DMS153 treated with DMSO at 0.1 percent for 48 hours (cell line): ENCODE measurements around the gene CCDC195.
"Not testable (repeated sequence)": the region's sequence is repeated elsewhere in the genome, so short reads cannot be mapped to it uniquely, and the experiment has no call there.

Source experiments
- DNase-seq: peaks from one replicate; lab custom pipeline; 2025; ENCODE audit not compliant: unreplicated experiment; lab: John Stamatoyannopoulos, UW

The CCDC195 gene

DNA sequence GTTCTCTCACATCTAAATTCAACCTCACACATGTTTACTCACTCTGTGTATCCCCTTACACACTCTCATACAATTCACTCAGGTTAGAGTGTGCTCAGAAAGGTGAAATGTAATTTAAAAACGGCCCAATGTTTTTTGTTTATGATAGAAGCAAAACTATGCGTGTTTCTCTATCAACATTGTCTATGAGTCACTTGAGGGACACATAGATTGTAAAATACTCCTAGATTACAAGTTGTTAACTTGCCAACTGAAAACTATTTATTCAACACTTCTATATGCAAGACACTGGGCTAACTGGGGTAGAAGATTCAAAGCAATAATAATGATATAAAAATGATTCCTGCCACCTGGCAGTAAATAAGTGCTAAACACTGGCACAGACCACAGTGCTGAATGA is 24.6 kb downstream of the CCDC195 start:
- no peak for DNase-seq

DNA sequence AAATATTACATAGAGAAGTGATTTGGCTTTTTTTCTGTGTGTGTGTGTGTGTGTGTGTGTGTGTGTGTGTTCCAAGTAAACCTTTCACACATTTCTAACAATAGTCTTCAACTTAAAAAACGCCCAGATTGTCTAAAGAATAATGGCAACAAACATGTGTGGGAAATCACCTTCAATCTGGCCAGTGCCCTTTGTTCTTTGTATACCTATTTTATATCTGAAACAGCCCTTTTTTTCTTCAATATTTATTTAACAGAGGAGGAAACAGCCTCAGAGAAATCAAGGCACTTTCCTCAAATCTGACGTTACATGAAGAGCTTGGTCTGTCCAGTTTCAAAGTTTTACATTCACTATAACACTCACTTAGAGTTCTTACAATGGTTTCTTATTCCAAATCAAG is 25.3 kb downstream of the CCDC195 start:
- no peak for DNase-seq

DNA sequence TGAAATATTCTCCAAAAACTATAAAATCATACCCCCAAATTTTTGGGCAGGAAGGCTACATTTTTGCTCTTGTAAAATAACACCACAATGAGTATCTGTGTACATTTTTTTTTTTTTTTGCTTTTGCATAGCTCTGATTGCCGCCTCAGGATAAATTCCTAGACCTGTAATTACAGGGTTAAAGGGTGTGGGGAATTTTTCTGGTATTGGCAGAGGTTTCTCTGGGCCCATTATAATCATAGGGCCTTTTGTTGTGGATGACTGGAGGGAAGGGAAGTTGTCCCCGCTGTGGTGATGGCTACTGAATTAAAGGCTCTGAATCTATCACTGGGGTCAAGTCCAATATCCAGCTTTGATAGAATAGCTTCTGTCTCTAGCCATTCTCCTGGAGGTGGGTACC is 26.6 kb downstream of the CCDC195 start:
- DNase-seq, result no peak

DNA sequence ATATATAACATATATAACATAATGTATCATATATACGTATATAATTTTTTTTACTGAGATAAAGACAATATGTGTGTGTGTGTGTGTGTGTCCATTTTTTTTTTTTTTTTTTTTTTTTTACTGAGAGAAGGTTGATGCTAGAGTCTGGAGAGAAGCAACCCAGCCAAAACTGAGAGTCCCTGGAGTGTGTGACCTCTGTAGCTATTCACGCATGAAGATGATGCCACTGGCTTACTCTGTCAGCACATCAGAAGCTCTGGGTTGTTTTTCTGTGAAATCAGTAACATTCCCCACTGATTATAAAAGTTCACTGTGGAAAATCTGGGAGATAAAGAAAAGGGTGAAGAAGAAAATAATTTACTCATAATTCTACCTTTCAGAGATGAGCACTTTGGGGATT is 27.2 kb downstream of the CCDC195 start:
- DNase-seq, result no peak

DNA sequence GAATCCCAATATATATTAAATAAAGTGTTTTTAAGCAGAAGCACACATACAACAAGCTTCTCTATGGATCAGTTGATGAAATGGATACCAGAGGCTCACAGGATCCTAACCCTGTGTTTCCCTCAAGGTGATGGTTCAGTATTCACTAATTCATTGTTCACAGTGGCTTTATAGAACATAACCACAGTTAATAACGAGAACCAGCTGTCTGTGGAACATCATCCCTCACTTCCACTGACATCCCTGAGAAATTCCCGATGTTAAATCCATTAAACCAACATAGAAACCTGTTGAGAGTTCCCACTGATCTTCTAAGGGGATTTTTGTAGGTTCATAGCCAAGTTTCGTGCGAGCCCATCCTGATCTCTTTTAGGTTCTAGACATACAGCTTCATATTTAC is 29.0 kb downstream of the CCDC195 start:
- no peak for DNase-seq

DNA sequence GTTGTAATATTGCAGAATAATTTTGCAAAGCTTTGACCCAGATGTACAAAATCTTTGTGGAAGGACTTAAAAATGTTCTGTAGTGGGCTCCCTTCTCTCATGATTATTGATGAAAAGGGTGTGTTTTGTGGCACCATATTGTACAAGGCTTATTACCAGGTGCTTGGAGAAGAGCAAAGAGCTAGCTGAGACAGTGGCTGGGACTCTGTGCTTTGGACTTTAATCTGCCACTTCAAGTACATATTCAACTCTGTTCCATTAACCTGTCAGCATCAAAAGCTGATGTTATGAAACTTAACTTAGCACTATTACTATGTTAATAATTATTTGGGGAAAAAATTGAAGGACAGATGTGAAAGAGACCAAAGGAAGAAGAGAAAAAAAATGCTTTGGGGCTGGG is 31.0 kb downstream of the CCDC195 start:
- DNase-seq, result no peak

DNA sequence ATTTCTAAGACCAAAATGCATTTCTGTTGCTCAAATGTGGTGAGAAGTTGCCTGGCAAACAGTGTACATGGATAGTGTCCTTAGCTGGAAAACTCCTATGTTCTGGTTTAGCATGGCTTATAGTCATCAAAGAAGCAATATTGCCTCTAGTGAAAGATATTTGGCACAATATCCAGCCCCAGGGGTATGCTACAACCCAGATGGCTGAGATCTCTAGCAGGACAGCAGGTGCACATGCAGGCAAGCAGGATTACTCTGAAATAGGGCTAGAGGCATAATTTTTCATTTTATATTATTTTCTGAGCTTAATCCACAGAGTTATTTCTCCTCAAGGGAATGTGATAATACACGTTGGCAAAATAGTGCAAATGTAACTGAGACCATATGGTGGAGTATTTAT is 34.0 kb downstream of the CCDC195 start:
- DNase-seq, result no peak

DNA sequence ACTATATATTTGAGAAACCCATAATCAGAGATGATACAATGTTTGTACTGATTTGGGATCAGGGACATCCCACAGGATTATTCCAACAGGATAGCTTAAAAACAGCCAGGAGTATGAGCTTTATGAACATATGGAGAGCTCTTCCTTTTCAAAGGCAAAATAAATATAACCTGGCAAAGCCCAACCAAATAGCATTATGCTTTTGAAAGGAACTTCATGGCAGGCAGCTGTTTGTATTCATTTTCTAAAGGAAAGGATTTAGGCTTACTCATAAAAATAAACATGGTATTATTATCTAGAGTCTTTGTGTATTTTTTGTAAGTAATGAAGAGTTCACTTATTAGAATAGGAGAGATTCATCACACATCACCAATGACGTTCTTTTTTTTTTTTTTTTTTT is 44.4 kb downstream of the CCDC195 start:
- peak; percentile 57 for DNase-seq

DNA sequence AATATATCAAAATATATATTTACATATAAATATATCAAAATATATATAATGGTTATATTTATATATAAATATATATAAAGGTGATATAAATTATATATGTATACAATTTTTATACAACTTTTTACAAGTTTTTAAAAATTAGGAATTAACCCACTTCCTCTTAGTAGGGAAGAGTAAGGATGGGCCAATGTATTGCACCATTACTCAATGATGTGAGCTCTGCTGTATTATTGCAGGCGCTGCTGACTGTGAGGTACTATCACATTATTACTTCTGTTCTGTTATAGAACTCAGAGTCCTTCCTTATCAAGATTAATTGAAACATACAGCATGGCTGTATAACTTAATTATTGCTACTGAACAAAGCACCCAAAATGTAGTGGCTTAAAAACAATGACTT is 46.0 kb downstream of the CCDC195 start:
- DNase-seq, result no peak

DNA sequence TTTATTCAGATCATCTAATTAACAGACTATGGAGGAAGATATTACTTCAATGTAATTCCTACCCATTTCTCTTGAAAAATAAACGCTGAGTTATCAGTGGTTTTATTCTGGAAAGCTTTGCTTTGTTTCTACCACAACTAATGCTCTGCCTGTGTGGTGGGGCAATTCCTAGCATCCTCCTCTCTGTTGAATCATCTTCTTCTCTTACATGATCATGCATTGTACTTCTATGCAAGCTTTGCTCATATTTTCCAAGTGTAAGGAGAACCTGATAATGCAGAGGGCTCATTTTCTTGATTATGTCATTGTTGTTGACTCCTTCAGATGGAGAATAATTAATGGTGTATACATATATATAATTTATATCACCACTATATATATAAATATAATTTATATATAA is 46.7 kb downstream of the CCDC195 start:
- DNase-seq, result no peak

DNA sequence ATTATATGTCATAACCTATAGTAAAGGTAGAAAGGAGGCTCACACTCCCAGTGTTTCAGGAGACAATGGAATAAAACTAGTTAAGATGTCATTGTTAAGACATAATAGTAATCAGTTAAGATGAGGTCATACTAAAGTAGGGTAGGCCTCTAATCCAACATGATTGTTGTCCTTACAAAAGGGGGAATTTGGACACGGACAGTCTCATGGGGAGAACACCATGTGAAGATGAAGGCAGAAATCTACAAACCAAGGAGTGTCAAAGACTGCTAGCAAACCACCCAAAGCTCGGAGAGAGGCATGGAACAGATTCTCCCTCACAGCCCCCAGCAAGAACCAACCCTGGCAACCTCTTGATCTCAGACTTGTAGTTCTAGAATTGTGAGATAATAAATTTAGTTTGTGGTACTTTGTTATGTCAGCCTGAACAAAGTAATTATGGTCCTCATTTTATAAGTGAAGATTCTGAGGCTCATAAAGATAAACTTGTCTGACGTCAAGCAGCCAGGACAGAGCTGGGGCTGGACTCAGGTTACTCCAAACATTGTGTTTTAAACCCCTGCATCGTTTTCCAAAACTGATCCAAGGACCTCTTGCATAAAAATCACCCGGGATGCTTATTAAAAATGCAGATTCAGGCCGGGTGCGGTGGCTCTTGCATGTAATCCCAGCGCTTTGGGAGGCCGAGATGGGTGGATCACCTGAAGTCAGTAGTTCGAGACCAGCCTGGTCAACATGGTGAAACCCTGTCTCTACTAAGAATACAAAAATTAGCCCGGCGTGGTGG is 47.8 kb downstream of the CCDC195 start:
- DNase-seq, result no peak

DNA sequence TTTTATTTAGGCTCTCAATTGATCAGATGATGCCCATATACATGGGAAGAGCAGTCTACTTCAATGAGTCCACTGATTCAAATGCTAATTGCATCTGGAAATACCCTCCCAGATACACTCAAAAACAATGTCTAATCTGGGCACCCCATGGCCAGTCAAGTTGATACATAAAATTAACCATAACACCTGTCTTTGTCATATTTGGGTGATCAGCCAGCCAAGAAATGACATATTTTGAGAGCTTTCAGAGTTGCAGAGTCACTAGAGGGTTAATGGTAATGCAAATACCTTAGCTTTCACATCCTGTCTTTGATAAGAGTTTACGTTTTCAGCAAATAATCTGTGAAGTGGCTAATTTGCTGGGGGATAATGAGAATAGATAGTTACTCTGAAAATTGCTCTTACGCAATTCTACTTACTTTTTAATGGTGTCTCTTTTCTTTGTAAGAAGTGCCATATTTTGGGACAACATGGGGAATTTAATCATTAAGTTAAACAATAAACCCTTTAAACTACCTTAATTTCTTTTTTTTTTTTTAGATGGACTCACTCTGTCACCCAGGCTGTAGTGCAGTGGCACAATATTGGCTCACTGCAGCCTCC is 49.1 kb downstream of the CCDC195 start:
- no peak for DNase-seq

DNA sequence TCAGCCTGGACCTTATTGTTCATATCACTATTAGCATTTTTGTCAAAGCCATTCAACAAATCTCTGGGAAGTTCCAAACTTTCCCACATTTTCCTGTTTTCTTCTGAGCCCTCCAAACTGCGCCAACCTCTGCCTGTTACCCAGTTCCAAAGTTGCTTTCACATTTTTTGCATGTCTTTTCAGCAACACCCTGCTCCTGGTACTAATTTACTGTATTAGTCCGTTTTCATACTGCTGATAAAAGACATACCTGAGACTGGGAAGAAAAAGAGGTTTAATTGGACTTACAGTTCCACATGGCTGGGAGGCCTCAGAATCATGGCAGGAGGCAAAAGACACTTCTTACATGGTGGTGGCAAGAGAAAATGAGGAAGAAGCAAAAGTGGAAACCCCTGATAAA is 52.8 kb downstream of the CCDC195 start:
- DNase-seq, result not testable (repeated sequence)

DNA sequence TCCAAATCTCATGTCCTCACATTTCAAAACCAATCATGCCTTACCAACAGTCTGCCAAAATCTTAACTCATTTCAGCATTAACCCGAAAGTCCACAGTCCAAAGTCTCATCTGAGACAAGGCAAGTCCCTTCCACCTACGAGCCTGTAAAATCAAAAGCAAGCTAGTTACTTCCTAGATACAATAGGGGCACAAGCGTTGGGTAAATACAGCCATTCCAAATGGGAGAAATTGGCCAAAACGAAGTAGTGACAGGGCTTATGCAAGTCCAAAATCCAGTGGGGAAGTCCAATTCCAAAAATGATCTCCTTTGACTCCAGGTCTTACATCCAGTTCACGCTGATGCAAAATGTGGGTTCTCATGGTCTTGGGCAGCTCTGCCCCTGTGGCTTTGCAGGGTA is 54.5 kb downstream of the CCDC195 start:
- not testable (repeated sequence) for DNase-seq

DNA sequence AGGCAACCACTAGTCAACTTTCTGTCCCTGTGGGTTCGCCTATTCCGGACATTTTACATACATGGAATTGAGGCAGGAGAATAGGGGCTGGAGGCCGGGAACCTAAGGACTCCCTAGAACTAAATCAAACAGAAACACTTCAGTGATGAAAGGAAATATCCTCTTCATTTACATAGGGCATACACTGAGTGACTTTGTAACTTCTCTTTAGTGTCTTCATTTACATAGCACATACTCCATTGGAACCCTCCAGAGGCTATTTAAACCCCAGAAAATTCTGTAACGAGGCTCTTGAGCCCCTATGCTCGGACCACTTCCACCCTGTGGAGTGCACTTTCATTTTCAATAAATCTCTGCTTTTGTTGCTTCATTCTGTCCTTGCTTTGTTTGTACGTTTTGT is 56.5 kb downstream of the CCDC195 start:
- no peak for DNase-seq

DNA sequence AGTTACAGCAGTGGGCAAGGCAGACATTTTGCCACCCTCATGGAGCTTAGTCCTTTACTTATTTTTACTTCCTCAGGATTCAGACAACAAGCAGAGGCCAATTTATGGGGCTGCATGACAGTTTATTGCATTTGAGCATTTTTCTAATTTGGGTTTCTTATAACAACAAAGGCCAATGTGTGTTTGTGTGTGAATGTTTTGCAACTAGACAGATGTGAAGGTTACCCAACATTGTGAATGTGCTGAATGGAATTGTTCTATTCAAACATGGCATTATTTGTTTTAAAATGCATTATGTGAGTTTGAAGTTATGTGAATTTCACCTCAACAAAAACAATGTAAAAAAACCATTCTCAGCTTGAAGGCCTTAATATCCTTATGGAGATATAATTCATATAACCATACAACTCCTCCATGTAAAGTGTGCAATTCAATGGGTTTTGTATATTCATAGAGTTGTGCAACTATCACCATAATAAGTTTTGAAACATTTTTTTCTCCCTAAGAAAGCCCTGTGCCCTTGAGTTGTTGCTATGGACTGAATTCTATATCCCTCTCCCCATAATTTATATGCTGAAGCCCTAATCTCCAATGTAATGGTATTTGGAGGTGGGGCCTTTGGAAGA is 57.3 kb downstream of the CCDC195 start:
- no peak for DNase-seq

DNA sequence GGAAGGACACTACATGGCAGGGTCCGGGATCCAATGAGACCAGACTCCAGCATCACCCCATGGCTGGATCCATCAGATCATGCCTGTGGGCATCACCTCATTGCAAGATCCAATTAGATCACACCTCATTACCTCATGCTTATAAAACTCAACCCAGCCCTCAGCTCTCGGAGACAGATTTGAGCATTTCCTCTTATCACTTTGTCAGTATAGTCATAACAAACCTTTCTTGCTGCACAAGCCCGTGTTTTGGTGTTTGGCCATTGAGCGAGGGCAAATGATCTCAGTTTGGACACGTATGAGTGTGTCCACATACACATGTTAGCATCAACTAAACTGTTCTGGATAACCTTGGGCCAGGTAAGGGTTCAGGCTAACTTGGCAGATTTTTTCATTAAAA is 58.8 kb downstream of the CCDC195 start:
- DNase-seq, result no peak

DNA sequence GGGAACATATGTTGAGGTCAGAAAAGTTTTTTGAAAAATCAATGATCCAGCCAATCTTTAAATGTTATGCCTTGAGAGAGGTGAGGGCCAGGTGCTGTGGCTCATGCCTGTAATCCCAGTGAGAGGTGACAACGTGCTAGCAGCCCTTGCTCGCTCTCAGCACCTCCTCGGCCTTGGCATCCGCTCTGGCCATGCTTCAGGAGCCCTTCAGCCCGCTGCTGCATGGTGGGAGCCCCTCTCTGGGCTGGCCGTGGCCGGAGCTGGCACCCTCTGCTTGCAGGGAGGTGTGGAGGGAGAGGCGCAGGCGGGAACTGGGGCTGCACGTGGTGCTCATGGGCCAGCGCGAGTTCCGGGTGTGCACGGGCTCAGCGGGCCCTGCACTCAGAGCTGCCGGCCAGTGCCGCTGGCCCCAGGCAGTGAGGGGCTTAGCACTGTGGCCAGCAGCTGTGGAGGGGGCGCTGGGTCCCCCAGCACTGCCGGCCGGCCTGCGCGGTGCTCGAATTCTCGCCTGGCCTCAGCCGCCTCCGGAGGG is 61.1 kb downstream of the CCDC195 start:
- no peak for DNase-seq
